AG09309 (cell line): Measurements from ENCODE around the gene AICDA.
"Not testable (repeated sequence)": the region's sequence is repeated elsewhere in the genome, so short reads cannot be mapped to it uniquely, and the experiment has no call there.

ENCODE experiments used
- DNase-seq: peaks from one replicate; pipeline ENCODE4 v3.0.0-alpha.2; 2010; ENCODE audit warnings: low read depth
- H3K4me3 ChIP-seq: 2 replicates; pipeline ENCODE4 v1.5.1; 2011; ENCODE audit warnings: mild to moderate bottlenecking, low read depth, low read length, moderate library complexity; ENCODE audit not compliant: control insufficient read depth
- TF ChIP-seq, protein P1 (sequence below): IDR thresholded peaks from 2 replicates; pipeline ENCODE4 v1.5.1; 2011; ENCODE audit warnings: mild to moderate bottlenecking, low read depth, low read length, inconsistent platforms; ENCODE audit not compliant: insufficient read depth, control insufficient read depth; ENCODE audit errors: missing control alignments

Gene AICDA

DNA sequence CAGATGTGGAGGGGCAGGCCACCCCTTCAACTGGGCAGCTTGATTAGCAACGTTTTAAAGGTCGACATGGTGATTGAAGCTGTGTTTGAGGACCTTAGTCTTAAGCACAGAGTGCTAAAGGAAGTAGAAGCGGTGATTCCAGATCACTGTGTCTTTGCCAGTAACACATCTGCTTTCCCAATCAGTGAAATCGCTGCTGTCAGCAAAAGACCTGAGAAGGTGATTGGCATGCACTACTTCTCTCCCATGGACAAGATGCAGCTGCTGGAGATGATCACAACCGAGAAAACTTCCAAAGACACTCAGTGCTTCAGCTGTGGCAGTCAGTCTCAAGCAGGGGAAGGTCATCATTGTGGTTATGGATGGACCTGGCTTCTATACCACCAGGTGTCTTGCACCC is 23.9 kb upstream of the AICDA start:
- H3K4me3 ChIP-seq = no peak overlapping the region
- no peak for DNase-seq
- TF ChIP-seq, protein P1, sequence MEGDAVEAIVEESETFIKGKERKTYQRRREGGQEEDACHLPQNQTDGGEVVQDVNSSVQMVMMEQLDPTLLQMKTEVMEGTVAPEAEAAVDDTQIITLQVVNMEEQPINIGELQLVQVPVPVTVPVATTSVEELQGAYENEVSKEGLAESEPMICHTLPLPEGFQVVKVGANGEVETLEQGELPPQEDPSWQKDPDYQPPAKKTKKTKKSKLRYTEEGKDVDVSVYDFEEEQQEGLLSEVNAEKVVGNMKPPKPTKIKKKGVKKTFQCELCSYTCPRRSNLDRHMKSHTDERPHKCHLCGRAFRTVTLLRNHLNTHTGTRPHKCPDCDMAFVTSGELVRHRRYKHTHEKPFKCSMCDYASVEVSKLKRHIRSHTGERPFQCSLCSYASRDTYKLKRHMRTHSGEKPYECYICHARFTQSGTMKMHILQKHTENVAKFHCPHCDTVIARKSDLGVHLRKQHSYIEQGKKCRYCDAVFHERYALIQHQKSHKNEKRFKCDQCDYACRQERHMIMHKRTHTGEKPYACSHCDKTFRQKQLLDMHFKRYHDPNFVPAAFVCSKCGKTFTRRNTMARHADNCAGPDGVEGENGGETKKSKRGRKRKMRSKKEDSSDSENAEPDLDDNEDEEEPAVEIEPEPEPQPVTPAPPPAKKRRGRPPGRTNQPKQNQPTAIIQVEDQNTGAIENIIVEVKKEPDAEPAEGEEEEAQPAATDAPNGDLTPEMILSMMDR = no peak

DNA sequence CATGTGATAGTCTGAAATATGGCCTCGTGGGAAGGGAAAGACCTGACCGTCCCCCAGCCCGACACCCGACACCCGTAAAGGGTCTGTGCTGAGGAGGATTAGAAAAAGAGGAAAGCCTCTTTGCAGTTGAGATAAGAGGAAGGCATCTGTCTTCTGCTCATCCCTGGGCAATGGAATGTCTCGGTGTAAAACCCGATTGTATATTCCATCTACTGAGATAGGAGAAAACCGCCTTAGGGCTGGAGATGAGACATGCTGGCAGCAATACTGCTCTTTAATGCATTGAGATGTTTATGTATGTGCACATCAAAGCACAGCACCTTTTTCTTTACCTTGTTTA is 23.3 kb upstream of the AICDA start:
- not testable (repeated sequence) for H3K4me3 ChIP-seq, DNase-seq

DNA sequence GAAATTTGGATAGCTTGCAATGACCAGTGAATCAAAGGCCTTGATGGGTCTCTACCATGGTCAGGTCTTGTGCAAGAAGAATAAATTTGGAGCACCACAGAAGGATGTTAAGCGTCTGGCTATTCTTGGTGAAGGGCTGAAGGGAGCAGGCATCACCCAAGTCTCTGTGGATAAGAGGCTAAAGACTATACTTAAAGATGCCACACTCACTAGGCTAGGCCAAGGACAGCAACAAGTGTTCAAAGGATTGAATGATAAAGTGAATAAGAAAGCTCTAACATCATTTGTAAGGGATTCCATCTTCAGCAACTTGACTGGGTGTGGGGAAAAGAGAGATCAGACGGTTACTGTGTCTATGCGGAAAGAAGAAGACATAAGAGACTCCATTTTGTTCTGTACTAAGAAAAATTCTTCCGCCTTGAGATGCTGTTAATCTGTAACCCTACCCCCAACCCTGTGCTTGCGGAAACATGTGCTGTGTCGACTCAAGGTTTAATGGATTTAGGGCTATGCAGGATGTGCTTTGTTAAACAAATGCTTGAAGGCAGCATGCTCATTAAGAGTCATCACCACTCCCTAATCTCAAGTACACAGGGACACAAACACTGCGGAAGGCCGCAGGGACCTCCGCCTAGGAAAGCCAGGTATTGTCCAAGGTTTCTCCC is 22.8 kb upstream of the AICDA start:
- not testable (repeated sequence) for DNase-seq, H3K4me3 ChIP-seq

DNA sequence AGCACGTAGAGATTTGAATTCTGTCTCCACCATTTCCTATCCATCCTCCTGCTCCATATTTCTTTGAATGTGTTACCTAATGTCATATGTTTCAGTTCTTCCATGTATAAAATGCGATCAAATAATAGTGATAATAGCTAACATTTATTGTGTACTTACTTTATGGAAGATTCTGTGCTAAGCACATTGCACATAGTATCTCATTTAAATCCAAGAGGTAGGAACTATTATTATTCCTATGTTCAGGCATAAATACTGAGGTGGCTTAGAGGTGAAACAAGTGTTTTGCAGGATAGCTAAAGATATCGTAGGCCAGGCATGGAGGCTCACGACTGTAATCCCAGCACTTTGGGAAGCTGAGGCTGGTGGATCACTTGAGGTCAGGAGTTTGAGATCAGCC is 17.5 kb upstream of the AICDA start:
- TF ChIP-seq, protein P1 = no peak
- no peak overlapping the region for H3K4me3 ChIP-seq
- no peak for DNase-seq

DNA sequence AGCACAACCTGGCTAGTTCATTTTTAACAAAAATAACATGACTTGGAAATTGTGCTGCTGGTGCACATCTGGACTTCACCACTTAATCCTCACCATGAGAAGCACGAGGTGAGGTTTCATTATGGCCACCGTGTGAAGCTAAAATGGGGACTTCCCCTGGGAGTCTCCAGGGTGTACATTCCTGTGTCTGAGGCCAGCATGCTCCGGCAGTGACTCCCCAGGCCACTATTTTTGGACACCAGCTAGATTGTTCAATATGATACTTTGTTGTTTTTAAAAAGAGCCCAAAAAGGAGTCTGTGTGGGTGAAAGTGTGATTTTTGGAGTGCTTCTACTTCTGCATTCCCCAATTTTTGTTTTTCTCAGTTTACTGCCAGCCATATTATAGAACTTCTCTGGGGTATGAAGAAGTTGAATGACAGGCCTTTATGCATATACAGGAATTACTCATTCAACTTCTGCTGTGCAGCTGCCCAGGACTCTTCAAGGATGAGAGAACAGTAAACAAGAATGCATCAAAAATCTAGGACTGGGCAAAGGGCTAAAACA is 16.9 kb upstream of the AICDA start:
- H3K4me3 ChIP-seq = no peak overlapping the region
- no peak for DNase-seq
- TF ChIP-seq, protein P1 = no peak

DNA sequence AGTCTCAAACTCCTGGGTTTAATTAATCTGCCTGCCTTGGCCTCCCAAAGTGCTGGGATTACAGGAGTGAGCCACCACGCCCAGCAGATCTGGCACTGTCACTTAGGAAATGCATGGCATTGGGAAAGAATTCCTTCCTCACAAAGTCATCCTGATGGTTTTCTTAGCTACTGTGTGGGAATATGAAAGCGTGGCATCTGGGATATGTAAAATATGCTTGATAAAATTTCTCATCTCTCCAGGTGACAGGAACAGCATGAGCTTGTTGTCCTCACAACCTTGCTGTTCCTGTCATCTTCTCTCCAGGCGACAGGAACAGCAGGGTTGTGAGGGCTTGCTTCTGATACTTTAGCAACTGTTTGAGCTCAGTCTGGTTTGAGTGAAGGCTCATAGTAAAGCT is 16.1 kb upstream of the AICDA start:
- no peak for DNase-seq
- no peak overlapping the region for H3K4me3 ChIP-seq
- TF ChIP-seq, protein P1 = no peak

DNA sequence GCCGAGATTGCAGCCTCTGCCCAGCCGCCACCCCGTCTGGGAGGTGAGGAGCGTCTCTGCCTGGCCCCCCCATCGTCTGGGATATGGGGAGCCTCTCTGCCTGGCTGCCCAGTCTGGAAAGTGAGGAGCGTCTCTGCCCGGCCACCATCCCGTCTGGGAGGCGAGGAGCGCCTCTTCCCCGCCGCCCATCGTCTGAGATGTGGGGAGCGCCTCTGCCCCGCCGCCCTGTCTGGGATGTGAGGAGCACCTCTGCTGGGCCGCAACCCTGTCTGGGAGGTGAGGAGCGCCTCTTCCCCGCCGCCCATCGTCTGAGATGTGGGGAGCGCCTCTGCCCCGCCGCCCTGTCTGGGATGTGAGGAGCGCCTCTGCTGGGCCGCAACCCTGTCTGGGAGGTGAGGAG is 12.1 kb upstream of the AICDA start:
- H3K4me3 ChIP-seq, DNase-seq: not testable (repeated sequence)

DNA sequence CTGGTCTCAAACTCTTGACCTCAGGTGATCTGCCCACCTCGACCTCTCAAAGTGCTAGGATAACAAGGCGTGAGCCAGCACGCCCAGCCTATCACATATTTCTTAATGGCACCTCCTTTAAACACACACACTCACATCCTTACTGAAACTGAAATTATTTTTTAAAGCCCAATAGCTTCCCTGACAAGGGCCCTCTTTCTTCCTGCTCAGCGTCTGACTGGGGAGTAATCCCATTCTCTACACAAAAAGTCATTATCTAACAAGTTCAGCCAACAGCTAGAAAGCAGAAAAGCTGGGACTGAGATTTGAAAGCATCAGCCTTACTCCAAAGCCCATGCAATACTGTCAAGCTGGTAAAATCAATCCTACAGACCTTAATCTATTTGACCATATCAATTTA is 10.0 kb upstream of the AICDA start:
- no peak overlapping the region for H3K4me3 ChIP-seq
- TF ChIP-seq, protein P1 = no peak
- no peak for DNase-seq
